Keratinocyte (primary cell): ENCODE data around the gene SMARCA4.

ENCODE experiments used
- EZH2 ChIP-seq: IDR thresholded peaks from one replicate; pipeline ENCODE4 v1.6.1; 2012; ENCODE audit warnings: inconsistent platforms, mild to moderate bottlenecking, low read length, moderate library complexity
- TF ChIP-seq, protein P1 (sequence below), 3 experiments: IDR thresholded peaks in 1 of 3; conservative IDR thresholded peaks in 1 of 3; optimal IDR thresholded peaks in 1 of 3; 2 replicates in 2 of 3; 3 replicates in 1 of 3; pipeline versions ENCODE3 to v1.5.1; 2011; ENCODE audit warnings: low read length in 3 of 3, mild to moderate bottlenecking in 3 of 3, moderate library complexity in 2 of 3, control low read depth in 1 of 3, inconsistent platforms in 1 of 3; ENCODE audit not compliant: insufficient read depth in 2 of 3; ENCODE audit errors: extremely low read depth in 1 of 3

DNA sequence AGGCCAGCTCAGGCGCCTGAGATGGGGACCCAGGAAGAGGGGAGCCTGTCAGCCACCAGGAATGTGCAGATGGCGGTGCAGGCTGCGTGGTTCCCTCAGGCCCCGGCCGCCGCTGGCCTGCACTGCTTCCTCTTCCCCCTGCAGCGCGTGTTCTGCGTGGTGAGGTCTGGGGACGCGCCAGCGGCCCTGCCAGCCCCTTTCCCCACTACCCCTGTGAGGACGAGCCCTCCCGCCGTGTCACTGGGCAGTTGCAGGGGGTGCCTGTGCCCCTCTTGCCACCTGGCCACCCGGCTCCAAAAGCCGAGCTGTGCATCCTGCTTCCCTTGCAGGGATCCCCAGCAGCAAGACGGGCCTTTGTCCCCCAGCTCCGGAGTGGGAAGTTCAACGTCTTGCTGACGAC lies 58.4 kb downstream of the SMARCA4 start:
- TF ChIP-seq, protein P1, sequence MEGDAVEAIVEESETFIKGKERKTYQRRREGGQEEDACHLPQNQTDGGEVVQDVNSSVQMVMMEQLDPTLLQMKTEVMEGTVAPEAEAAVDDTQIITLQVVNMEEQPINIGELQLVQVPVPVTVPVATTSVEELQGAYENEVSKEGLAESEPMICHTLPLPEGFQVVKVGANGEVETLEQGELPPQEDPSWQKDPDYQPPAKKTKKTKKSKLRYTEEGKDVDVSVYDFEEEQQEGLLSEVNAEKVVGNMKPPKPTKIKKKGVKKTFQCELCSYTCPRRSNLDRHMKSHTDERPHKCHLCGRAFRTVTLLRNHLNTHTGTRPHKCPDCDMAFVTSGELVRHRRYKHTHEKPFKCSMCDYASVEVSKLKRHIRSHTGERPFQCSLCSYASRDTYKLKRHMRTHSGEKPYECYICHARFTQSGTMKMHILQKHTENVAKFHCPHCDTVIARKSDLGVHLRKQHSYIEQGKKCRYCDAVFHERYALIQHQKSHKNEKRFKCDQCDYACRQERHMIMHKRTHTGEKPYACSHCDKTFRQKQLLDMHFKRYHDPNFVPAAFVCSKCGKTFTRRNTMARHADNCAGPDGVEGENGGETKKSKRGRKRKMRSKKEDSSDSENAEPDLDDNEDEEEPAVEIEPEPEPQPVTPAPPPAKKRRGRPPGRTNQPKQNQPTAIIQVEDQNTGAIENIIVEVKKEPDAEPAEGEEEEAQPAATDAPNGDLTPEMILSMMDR (optimal IDR thresholded peaks at IDR 0.05 in 1 of 3, IDR thresholded peaks at IDR 0.05 in 1 of 3, conservative IDR thresholded peaks at IDR 0.05 in 1 of 3; ENCODE audit: extremely low read depth in 1 of 3, insufficient read depth in 2 of 3, low read length in 3 of 3) = no peak
- TF ChIP-seq EZH2 = no peak
